Right lung (tissue), 5 donors: ENCODE results near the gene ZDHHC19. TPM values are rescaled to one million over a fixed set of nuclear protein-coding genes. Genes with fewer than 3 reads are reported as not detected.
A peak's percentile ranks its signal among the peaks of the same experiment; 100 is the strongest.
"Not testable (repeated sequence)": the region's sequence is repeated elsewhere in the genome, so short reads cannot be mapped to it uniquely, and the experiment has no call there.

Experiments
- DNase-seq, 2 donors: peaks; one replicate each; pipeline ENCODE4 v3.0.0-alpha.2; 2013
- polyA plus RNA-seq, 5 donors: library from polyadenylated mRNA; unstranded; fragments of 120-200 nt; gene quantifications; one replicate each; pipeline versions ENCODE4 v1.2.1 to v1.2.3, GENCODE V29; 2013; ENCODE audit warnings: inconsistent platforms in 1 of 5, low replicate concordance in 1 of 5; ENCODE audit not compliant: insufficient read length in 5 of 5, insufficient read depth in 1 of 5

Gene ZDHHC19
- polyA plus RNA-seq, 5 donors: 0.27 to 0.47 TPM; not detected in 3

DNA sequence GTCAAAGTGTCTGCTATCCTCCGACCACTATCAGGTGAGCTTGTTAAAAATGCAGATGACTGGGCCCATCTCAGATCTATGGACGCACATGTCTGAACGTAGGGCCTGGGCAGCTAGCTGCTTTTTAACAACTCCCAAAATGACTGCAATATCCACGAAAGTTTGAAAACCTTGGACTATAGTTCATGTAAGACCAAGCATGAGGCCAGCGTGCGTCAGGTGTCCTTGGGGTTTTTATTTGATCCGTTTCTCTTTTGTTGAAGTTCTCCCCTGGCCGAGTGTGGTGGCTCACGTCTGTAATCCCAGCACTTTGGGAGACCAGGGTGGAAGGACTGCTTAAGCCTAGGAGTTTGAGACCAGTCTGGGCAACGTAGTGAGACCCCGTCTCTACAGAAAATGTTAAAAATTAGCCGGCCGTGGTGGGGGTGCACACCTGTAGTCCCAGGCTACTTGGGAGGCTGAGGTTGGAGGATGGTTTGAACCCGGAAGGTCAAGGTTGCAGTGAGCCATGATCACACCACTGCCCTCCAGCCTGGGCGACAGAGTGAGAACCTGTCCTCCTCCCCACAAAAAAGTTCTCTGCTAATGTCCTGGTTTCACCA is 14.7 kb upstream of the ZDHHC19 start:
- no peak for DNase-seq

- DNase-seq: no peak
These were observed 13.9 kb upstream of the ZDHHC19 start for GRCh38 chr3:196225086-196225485.

DNA sequence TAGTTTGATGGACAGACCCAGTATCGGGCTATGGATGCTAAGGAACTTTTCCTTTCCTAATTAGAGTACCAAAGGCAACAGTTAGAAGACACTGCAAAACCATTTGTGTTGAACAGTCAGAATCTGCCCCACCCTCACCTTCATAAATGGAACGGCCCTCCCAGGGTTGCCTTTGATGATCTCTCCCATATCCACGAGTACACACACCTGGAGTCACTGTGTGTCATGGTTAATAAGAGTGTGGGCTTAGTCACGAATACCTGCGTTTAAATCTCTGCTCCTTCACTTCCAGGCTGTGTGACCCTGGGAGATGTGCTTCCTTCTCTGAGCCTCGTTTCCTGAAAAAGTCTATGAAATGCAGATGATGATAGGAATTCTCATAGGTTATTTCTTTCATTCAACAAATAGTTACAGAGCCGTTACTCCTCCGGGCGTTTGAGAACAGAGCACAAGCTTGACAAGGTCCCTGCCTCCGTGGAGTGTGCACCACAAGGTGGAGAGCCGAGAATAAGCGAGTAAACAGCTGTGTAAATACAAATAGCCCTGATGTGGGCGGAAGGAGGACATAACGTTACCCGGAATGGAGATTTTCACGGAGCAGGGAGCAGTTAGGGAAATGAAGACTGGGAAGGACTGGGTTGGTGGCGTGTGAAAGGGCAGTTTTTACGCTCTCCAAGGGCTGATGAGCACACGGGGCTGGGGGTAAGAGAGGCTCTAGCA is 11.8 kb upstream of the ZDHHC19 start:
- DNase-seq: no peak

- no peak for DNase-seq
These were observed 9.8 kb upstream of the ZDHHC19 start for GRCh38 chr3:196220991-196221390.

GRCh38 chr3:196220587-196220986 is 9.4 kb upstream of the ZDHHC19 start:
- no peak for DNase-seq

- no peak for DNase-seq
These were observed 8.7 kb upstream of the ZDHHC19 start for GRCh38 chr3:196219970-196220311.

DNA sequence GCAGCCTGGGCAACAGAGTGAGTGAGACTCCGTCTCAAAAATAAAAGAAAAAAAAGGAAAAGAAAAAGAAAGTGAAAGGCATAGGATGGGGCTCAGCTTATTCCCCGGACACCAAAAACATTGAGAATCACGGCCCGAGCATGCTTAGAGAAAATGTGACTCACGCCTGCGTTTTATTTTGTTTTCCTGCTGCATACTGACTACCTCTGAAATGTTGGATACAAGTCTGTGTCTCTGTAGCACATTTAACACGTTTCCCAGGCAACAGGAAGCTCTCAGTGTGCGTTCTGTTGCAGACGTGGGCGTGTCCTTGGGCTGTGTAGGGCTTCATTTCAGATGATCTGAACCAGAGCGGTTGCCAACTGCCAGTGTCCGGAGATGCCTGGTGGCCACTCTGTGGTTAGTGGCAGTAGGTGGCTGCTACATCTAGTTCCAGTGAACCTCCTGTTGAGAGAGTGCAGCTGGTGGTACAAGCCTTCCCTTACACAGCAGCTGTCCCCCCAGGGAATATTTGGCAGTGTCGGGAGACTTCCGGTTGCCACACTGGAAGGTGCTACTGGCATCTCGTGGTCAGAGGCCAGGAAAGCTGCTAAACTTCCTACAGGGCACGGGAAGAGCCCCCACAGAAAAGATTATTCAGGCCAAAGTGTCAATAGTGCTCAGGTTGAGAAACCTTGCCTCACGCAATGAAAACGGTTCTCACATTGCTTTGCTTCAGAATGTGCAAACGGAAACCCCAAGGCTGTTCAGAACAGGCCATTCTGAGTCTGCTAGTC is 8.2 kb upstream of the ZDHHC19 start:
- DNase-seq: peak; percentile 55 to 62

DNA sequence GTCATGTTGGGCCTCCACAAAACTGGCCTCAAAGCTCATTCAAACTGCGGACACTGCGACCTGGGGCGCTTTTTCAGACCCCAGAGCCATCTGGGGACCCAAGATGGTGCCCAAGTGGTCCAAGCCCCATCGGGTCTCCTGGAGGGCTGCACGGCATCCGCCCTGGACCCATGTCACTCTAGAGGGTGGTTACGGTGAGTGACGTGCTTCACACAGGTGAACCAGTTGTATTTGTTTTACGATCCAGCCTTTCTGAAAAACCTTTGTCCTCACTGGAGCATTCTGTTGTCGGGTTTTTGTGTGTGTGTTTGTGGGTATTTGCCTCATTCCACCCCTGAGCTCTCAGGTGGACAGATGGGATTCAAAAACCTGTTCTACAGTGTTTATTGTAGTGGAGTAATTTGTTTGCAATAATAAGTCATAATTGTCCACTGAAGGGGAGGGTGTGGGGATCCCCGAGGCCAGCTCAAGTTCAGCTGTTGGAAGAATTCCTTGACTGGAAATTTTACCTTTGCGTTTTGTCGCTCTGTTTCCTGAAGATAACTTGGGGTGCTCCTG is 7.0 kb upstream of the ZDHHC19 start:
- no peak for DNase-seq

GRCh38 chr3:196217307-196218154 is 6.3 kb upstream of the ZDHHC19 start:
- no peak for DNase-seq

- no peak for DNase-seq
These were observed 5.5 kb upstream of the ZDHHC19 start for GRCh38 chr3:196216681-196217211.

- DNase-seq: no peak
These were observed 4.9 kb upstream of the ZDHHC19 start, which contains the start of gene SLC51A for GRCh38 chr3:196216089-196216564. Gene SLC51A, plus strand, starts transcription at chr3:196216534. Its CDS starts 179 bp downstream, at chr3:196216713.

DNA sequence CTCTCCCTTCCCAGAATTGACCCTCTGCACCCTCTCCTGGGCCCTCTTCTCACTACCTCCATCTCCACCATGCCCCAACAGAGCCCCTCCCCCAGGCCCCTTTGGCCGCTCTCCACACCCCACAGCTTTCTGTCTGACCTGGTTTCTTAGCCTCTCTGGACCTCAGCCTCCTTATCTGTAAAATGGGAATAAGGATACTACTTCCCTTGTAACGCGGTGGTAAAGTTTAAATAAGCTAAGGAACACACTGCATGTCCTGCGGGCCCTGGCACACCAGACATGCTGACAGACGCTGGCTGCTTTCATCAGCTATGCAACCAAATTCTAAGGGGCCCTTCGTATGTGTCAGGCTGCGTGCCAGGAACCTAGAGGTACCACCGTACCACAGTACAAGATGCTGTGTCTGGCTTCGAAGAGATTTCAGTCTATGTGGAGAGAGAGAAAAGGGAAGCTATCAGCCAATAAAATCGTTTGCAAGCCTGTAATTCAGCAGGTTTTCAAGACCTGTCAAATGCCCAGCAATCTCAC is 4.4 kb upstream of the ZDHHC19 start:
- DNase-seq: no peak

- no peak for DNase-seq
These were observed 3.7 kb upstream of the ZDHHC19 start for GRCh38 chr3:196214783-196215441.

- DNase-seq: not testable (repeated sequence)
These were observed 1.1 kb downstream of the ZDHHC19 start for GRCh38 chr3:196209944-196210672.

- no peak for DNase-seq
These were observed 2.1 kb downstream of the ZDHHC19 start for GRCh38 chr3:196208942-196209695.

DNA sequence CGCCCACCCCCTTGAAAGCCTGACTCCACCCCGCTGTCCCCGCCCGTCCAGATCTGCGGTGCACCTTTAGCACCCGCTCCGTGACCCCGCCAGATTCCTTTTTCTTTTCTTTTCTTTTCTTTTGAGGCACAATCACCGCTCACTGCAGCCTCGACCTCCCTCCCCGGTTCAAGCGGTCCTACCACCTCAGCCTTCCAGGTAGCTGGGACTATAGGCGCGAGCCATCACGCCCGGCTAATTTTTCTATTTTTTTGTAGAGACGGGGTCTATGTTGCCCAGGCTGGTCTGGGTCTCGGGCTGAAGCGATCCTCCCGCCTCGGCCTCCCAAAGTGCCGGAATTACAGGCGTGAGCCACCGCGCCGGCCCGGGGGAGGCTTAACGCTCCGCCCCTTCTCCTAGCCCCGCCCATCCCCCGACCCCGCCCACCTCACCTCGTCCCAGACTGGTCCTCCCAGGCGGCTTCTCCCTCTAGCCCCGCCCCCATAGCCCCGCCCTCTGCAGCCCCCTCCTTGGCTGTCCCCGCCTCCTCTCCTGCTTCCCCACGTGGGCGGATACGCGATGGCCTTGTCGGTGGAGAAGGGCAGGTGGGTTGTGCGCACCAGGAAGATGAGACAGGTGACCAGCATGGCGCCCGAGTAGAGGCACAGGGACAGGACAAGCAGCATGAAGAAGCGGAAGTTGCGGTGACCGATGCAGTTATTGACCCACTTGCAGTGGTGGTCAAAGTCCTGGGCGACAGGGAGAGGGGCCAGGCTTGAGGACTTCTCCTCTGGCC is 3.2 kb downstream of the ZDHHC19 start:
- no peak for DNase-seq

- no peak for DNase-seq
These were observed 3.9 kb downstream of the ZDHHC19 start for GRCh38 chr3:196207159-196207832.
